Panc1 (cell line): ENCODE measurements around the gene NINJ2. TPM values are rescaled to one million over a fixed set of nuclear protein-coding genes. Genes with fewer than 3 reads are reported as not detected.

ENCODE experiments used
- ATAC-seq: fragments of 200-7000 bp; cut with Tn5 transposase; 2 replicates; pipeline ENCODE4 v1.9.1; 2020; ENCODE audit warnings: mild to moderate bottlenecking, moderate library complexity
- BruUV-seq: library from RNA; stranded (reverse); fragments of 400-500 nt; replicated peaks from 2 replicates; lab custom pipeline; 2021; lab: Mats Ljungman, UMichigan
- CTCF ChIA-PET: fragments of 300-600 bp; sonication (Branson Sonifier 250); formaldehyde crosslinking; loops from one replicate; lab custom pipeline; 2022; ENCODE audit warnings: antibody characterized with exemption; lab: Charles Lee
- POLR2A ChIA-PET: fragments of 300-600 bp; sonication (Branson Sonifier 250); formaldehyde crosslinking; loops from one replicate; lab custom pipeline; 2022; ENCODE audit warnings: antibody characterized with exemption; lab: Charles Lee
- DNase-seq: peaks from one replicate; pipeline ENCODE4 v3.0.0-alpha.2; 2010; ENCODE audit warnings: low read depth, low spot score
- H3K27ac ChIP-seq: 2 replicates; pipeline ENCODE4 v1.5.1; 2011; ENCODE audit warnings: mild to moderate bottlenecking, low read length, inconsistent platforms
- H3K27me3 ChIP-seq: fragments of 200-500 bp; sonication (Bioruptor generic); 2 replicates; pipeline ENCODE4 v1.6.0; 2014; ENCODE audit warnings: low read length, inconsistent platforms; ENCODE audit not compliant: control insufficient read depth, insufficient read depth
- H3K36me3 ChIP-seq: fragments of 200-500 bp; sonication (Bioruptor generic); 2 replicates; pipeline ENCODE4 v1.5.1; 2014; ENCODE audit warnings: inconsistent platforms, mild to moderate bottlenecking, low read length, moderate library complexity; ENCODE audit not compliant: control insufficient read depth, insufficient read depth
- H3K4me1 ChIP-seq: 2 replicates; pipeline ENCODE4 v1.5.1; 2011; ENCODE audit warnings: inconsistent platforms, mild to moderate bottlenecking, low read length, moderate library complexity; ENCODE audit not compliant: control insufficient read depth, insufficient read depth
- H3K4me3 ChIP-seq, 2 experiments: 2 replicates each; pipeline ENCODE4 v1.5.1; 2011 to 2012; ENCODE audit warnings: low read depth in 2 of 2, low read length in 2 of 2, mild to moderate bottlenecking in 2 of 2, inconsistent platforms in 1 of 2, moderate library complexity in 1 of 2
- H3K9me3 ChIP-seq: fragments of 200-500 bp; sonication (Bioruptor generic); 2 replicates; pipeline ENCODE4 v1.5.1; 2014; ENCODE audit warnings: low read depth, mild to moderate bottlenecking, inconsistent platforms, low read length, moderate library complexity; ENCODE audit not compliant: control insufficient read depth, insufficient read depth
- CTCF ChIP-seq: fragments of 450-650 bp; IDR thresholded peaks from 2 replicates; pipeline ENCODE4 v1.5.1; 2017; ENCODE audit warnings: mild to moderate bottlenecking
- POLR2AphosphoS5 ChIP-seq: IDR thresholded peaks from 2 replicates; pipeline ENCODE4 v1.6.1; 2012; ENCODE audit warnings: mild to moderate bottlenecking, low read depth, low read length, moderate library complexity
- SIN3A ChIP-seq: IDR thresholded peaks from 2 replicates; pipeline ENCODE4 v1.6.1; 2012; ENCODE audit warnings: low read depth, mild to moderate bottlenecking, low read length, moderate library complexity, borderline replicate concordance; ENCODE audit not compliant: insufficient read depth
- TCF7L2 ChIP-seq: IDR thresholded peaks from 2 replicates; pipeline ENCODE4 v1.6.1; 2011; ENCODE audit warnings: mild to moderate bottlenecking, low read depth, low read length, inconsistent platforms
- in situ Hi-C: cut with HindIII; loops from 2 replicates; pipeline ENCODE4 v1.10.0; 2016; ENCODE audit warnings: low sequenced_read_pairs, low pct_unique_long_range_greater_than_20kb
- intact Hi-C: fragments of 100-400 bp; cut with micrococcal nuclease; formaldehyde crosslinking; loops from one replicate; pipeline ENCODE4 v1.10.0; 2022; ENCODE audit not compliant: unreplicated experiment
- total RNA-seq: library from RNA; stranded (reverse); gene quantifications from one replicate; pipeline ENCODE4 v1.2.1, GENCODE V29; 2021; ENCODE audit not compliant: unreplicated experiment
- TF ChIP-seq, protein P1 (sequence below), 2 experiments: IDR thresholded peaks; 2 replicates each; pipeline ENCODE4 v1.6.1; 2011 to 2012; ENCODE audit warnings: low read depth in 2 of 2, control low read depth in 1 of 2, low read length in 1 of 2, mild to moderate bottlenecking in 1 of 2, moderate library complexity in 1 of 2; ENCODE audit not compliant: insufficient read depth in 1 of 2

NINJ2 gene
- total RNA-seq, 1 experiment from 2014 or later = 1.9 TPM

DNA sequence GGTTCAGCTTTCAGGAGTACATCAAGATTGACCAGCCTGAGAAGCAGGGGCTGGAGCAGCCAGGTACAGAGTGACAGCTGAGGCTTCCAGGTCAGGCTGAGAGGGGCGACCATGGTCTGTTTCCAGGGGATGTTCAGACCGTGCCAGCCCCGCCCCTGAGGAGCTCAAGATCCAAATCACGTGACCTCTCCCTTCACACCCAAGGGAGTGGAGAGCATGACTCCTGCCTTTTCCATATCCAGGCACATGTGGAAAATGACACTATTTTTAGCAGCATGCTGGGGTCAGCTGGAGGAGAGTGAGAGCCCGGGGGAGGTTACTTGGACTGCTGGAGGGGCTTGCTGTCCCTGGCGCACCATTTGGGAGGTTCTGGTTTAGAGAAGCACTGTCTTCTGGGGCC, 110.8 kb downstream of the NINJ2 start:
- ChIA-PET CTCF (interaction anchor here (0.6 kb wide), 1 partner anchor 276 kb away, joined by 3 read pairs; no protein-coding TSS in a partner anchor), POLR2A (no interaction called here)
- ATAC-seq (no peak), DNase-seq (no peak)
- BruUV-seq = no TSS peak
- Histone ChIP-seq H3K27ac (no peak overlapping the region), H3K4me3 (no peak overlapping the region), H3K27me3 (no peaks in the 10 kb centered on the region), H3K36me3 (no peaks in the 10 kb centered on the region), H3K9me3 (no peaks in the 10 kb centered on the region), H3K4me1 (no peaks in the 10 kb centered on the region)
- TF ChIP-seq TCF7L2 = no peak
- no peak for TF ChIP-seq CTCF
- TF ChIP-seq SIN3A = no peak
- TF ChIP-seq, protein P1, sequence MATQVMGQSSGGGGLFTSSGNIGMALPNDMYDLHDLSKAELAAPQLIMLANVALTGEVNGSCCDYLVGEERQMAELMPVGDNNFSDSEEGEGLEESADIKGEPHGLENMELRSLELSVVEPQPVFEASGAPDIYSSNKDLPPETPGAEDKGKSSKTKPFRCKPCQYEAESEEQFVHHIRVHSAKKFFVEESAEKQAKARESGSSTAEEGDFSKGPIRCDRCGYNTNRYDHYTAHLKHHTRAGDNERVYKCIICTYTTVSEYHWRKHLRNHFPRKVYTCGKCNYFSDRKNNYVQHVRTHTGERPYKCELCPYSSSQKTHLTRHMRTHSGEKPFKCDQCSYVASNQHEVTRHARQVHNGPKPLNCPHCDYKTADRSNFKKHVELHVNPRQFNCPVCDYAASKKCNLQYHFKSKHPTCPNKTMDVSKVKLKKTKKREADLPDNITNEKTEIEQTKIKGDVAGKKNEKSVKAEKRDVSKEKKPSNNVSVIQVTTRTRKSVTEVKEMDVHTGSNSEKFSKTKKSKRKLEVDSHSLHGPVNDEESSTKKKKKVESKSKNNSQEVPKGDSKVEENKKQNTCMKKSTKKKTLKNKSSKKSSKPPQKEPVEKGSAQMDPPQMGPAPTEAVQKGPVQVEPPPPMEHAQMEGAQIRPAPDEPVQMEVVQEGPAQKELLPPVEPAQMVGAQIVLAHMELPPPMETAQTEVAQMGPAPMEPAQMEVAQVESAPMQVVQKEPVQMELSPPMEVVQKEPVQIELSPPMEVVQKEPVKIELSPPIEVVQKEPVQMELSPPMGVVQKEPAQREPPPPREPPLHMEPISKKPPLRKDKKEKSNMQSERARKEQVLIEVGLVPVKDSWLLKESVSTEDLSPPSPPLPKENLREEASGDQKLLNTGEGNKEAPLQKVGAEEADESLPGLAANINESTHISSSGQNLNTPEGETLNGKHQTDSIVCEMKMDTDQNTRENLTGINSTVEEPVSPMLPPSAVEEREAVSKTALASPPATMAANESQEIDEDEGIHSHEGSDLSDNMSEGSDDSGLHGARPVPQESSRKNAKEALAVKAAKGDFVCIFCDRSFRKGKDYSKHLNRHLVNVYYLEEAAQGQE (IDR thresholded peaks at IDR 0.05; ENCODE audit: insufficient read depth in 1 of 2, low read depth in 2 of 2, low read length in 1 of 2) = no peak
- TF ChIP-seq POLR2AphosphoS5 = no peak
- intact Hi-C loops = no loop called here
- in situ Hi-C loops = no loop called here

DNA sequence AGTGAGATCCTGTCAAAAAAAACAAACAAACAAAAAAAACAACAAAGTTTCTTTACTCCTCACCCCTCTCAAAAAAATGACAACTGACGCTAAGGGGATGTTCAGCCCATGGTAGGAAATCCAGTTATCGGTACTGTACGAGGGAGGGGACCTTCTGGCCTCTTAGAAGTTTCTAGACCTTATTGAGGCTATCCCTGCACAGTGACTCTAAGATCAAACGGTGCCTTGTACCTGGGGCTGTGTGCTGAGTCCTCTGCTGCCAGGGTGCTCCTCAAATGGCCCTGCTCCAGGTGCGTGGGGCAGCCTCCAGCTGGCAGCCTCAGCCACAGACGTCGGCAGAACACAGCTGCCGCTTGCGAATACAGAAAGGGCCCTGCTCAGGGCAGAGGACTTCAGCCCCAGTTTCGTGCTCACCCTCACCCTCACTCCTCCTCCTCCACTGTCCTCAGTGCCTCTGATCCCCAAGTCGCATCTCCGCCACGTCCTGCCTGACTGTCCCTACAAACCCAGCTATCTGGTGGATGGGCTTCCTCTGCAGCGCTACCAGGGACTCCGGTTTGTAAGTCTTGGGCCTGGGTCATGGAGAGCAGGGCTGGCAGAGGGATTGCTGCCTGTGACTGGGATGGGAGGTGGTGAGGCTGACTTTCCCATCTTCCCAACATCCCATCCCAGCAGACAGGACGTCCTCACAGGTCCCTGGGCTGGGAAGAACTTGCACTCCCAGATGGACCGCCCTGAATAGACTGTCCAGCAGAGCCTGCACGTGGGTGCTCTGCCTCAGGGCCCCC, 112.6 kb downstream of the NINJ2 start:
- intact Hi-C loops = no loop called here
- no peak for ATAC-seq
- no peaks in the 10 kb centered on the region for H3K27me3 ChIP-seq
- CTCF ChIA-PET = no interaction called here
- TF ChIP-seq SIN3A (no peak), POLR2AphosphoS5 (no peak), CTCF (no peak), TCF7L2 (no peak)
- TF ChIP-seq, protein P1 (IDR thresholded peaks at IDR 0.05; ENCODE audit: insufficient read depth in 1 of 2, low read depth in 2 of 2, low read length in 1 of 2) = no peak
- BruUV-seq = no TSS peak
- H3K9me3 ChIP-seq = no peaks in the 10 kb centered on the region
- in situ Hi-C loops = no loop called here
- H3K4me3 ChIP-seq = no peak overlapping the region
- H3K4me1 ChIP-seq = peaks cover 4% of the 10 kb centered on the region; the same call in 1 of the 2 replicates
- H3K27ac ChIP-seq = no peak overlapping the region
- no peaks in the 10 kb centered on the region for H3K36me3 ChIP-seq
- POLR2A ChIA-PET = no interaction called here
- no peak for DNase-seq
